ENCODE results near the gene DISP3. TPM values are rescaled to one million over a fixed set of nuclear protein-coding genes. Genes with fewer than 3 reads are reported as not detected.

The DISP3 gene
- total and polyA plus RNA-seq, 9 of the 15 experiments (the other 6 are each of a cell fraction or from before 2014, with no cell fraction given), result 0.03 to 0.19 (median 0.15) TPM; not detected in 5

GRCh38 chr1:11567244-11568065 is 88.5 kb downstream of the DISP3 start (continued):
- TF ChIP-seq ATF3 (IDR thresholded peaks at IDR 0.05), result no peak
- no peak for TF ChIP-seq ATF3 (CRISPR knock-in tag; conservative IDR thresholded peaks at IDR 0.05)
- TF ChIP-seq ZNF639 (CRISPR knock-in tag; conservative IDR thresholded peaks at IDR 0.05 in 1 of 2, IDR thresholded peaks at IDR 0.05 in 1 of 2), result no peak
- no peak for TF ChIP-seq YY1 (IDR thresholded peaks at IDR 0.05; ENCODE audit: borderline replicate concordance in 1 of 3, control insufficient read depth in 1 of 3, extremely low read depth in 1 of 3, insufficient read depth in 3 of 3, insufficient read length in 1 of 3, insufficient replicate concordance in 2 of 3, low read depth in 1 of 3, low read length in 2 of 3)
- TF ChIP-seq ZNF668 (CRISPR knock-in tag; IDR thresholded peaks at IDR 0.05), result no peak
- TF ChIP-seq RAD21 (CRISPR knock-in tag; conservative IDR thresholded peaks at IDR 0.05 in 1 of 2, IDR thresholded peaks at IDR 0.05 in 1 of 2), result no peak
- peak; percentile 97 for TF ChIP-seq ZBTB40 (IDR thresholded peaks at IDR 0.05)
- TF ChIP-seq ZBTB40 (CRISPR knock-in tag; IDR thresholded peaks at IDR 0.05), result peak; percentile 98
- TF ChIP-seq HNRNPUL1 (IDR thresholded peaks at IDR 0.05; ENCODE audit: low read length), result no peak
- TF ChIP-seq HNRNPK (IDR thresholded peaks at IDR 0.05; ENCODE audit: low read depth, low read length, poor library complexity, severe bottlenecking), result no peak
- peak; percentile 58; the same call in 1 of the 2 replicates for TF ChIP-seq ADNP (tag; IDR thresholded peaks at IDR 0.05)
- no peak for TF ChIP-seq ZKSCAN3 (CRISPR knock-in tag; IDR thresholded peaks at IDR 0.05)
- TF ChIP-seq, protein P1, sequence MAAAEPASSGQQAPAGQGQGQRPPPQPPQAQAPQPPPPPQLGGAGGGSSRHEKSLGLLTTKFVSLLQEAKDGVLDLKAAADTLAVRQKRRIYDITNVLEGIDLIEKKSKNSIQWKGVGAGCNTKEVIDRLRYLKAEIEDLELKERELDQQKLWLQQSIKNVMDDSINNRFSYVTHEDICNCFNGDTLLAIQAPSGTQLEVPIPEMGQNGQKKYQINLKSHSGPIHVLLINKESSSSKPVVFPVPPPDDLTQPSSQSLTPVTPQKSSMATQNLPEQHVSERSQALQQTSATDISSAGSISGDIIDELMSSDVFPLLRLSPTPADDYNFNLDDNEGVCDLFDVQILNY (CRISPR knock-in tag; IDR thresholded peaks at IDR 0.05), result no peak
